Esophagus muscularis mucosa (tissue), 3 donors: ENCODE results near the gene PHGDH.

Experiments used
- EP300 ChIP-seq: sonication (generic); formaldehyde crosslinking; IDR thresholded peaks from one replicate; pipeline ENCODE4 v1.6.1; 2017; ENCODE audit warnings: antibody characterized with exemption
- TF ChIP-seq, protein P1 (sequence below), 3 experiments: fragments of 200-600 bp in 2 of 3; fragments of 450-650 bp in 1 of 3; sonication (generic) in 2 of 3; IDR thresholded peaks; one replicate each; pipeline ENCODE4 v1.5.1; 2017 to 2019; ENCODE audit warnings: antibody characterized with exemption in 3 of 3, mild to moderate bottlenecking in 2 of 3, moderate library complexity in 1 of 3

DNA sequence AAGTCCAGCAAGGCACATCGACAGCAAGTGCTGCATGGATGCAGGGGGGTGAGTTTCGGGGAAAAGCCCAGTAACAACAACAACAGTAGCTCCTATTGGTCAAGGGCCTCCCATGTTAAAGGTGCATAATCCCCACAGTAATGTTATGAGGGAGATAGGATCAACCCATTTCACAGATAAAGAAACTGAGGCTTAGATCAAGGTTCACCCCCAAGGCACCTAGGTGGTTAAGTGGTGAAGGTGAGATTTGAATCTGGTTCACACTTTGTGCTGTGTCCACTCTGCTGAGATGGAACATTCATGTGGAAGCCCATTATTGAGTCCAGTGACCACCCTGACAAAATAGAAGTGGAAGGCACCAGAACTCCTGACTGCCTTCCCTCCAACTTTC lies 24.9 kb downstream of the PHGDH start:
- TF ChIP-seq, protein P1, sequence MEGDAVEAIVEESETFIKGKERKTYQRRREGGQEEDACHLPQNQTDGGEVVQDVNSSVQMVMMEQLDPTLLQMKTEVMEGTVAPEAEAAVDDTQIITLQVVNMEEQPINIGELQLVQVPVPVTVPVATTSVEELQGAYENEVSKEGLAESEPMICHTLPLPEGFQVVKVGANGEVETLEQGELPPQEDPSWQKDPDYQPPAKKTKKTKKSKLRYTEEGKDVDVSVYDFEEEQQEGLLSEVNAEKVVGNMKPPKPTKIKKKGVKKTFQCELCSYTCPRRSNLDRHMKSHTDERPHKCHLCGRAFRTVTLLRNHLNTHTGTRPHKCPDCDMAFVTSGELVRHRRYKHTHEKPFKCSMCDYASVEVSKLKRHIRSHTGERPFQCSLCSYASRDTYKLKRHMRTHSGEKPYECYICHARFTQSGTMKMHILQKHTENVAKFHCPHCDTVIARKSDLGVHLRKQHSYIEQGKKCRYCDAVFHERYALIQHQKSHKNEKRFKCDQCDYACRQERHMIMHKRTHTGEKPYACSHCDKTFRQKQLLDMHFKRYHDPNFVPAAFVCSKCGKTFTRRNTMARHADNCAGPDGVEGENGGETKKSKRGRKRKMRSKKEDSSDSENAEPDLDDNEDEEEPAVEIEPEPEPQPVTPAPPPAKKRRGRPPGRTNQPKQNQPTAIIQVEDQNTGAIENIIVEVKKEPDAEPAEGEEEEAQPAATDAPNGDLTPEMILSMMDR (IDR thresholded peaks at IDR 0.05): no peak
- no peak for TF ChIP-seq EP300
